GM18511 (cell line): Measurements from ENCODE around the gene DOK3.

Experiments
- ATAC-seq: cut with Tn5 transposase; IDR thresholded peaks from one replicate; pipeline ENCODE4 v1.9.1; 2021; ENCODE audit warnings: mild to moderate bottlenecking, moderate library complexity; ENCODE audit not compliant: unreplicated experiment

The DOK3 gene

GRCh38 chr5:177514541-177514940 lies 4.9 kb upstream of the DOK3 start:
- ATAC-seq, result no peak

- ATAC-seq, result no peak
Measured at GRCh38 chr5:177513500-177513899, 3.9 kb upstream of the DOK3 start.

DNA sequence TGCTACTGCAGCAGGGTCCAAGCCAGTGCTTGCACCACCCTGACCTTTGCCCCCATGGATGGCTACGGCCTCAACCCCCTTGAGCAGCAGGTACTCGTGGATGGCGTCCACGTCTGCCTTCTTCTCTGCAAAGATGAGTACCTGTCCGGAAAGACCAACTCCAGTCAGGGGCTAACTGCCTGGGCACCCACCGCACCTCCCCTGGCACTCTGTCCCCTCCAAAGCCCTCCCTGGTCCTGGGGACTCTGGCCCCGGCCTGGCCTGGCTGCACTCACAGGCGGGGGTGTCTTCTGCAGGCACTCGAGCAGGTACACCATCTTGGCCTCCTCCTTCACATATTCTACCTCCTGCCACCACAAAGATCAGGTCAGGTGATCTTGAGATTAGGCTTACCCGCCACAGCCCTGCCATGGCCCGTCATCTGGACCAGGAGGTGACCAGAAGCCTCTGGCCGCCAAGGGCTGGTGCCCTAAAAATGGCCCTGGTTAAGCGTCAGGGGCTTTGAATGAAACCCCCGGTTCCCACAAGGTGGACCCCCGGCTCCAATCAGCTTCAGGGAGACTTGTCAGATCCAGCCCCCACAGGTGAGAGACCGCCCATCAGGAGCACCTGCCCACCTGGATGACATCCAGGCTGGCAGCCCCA lies 3.2 kb upstream of the DOK3 start:
- ATAC-seq, result no peak

- no peak for ATAC-seq
Measured at GRCh38 chr5:177511796-177512675, 2.4 kb upstream of the DOK3 start.

DNA sequence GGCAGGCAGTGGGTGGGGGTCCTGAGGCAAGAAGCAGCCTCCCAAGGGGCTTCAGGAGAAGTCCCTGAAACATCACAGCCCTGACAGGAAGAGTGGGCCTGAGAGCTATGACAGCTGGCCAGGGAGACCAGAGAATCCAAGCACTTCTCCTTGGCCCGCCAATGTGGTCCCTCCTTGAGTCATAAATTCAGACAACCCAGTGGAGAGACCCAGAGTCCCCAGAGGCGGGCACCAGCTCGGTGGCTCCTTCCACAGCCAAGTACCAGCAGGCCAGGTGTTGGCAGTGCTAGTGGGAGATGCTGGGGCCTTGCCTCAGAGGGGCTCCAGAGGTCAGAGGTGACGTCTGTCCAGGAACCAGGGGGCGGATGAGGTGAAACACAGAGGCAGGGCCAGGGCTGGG lies 1.6 kb upstream of the DOK3 start:
- ATAC-seq, result no peak

DNA sequence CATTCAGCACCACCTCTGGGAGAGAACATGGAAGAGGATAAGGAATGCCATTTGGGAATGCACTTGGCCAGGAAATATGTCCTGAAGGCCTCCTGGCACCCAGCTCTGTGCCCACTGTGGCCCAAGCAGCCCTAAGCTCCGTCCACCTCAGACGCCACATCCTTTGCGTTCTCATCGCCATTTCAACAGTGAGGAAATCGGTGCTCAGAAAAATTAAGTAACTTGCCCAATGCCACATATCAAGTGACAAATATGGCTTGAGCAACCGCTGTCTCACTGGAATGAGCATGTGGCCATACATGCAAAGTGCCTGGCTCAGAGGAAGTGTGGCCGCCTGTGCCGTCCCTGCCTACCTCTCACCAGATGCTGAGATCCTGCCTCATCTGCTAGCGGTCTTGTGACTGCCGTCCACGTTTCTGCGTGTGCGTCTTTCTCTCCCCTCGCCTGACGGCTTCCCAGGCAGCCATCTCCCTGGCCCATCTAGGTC lies 984 bp upstream of the DOK3 start:
- ATAC-seq, result peak; percentile 45

- peak; percentile 56 for ATAC-seq
Measured at GRCh38 chr5:177509991-177510566, 453 bp upstream of the DOK3 start.

DNA sequence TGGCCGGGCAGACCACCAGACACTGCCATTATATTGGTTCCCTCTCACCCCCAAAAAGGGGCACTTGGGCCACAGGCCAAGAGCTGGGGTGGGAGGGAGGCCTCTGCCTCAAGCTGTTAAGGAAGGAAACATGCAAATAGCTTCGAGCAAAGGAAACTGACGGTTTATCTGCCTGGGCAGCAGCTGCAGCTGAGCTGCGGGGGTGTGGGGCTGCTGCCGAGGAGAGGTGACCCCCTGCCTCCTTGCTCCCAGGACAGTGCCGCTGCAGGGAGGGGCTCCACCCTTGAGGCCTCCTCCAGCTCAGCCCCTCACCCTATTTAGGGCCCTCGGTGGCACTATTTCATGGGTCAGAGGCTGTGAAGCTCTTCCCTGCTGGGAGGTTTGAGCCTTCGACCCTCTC lies 789 bp downstream of the DOK3 start:
- ATAC-seq, result peak; percentile 36

GRCh38 chr5:177508221-177508611 lies 1.4 kb downstream of the DOK3 start:
- no peak for ATAC-seq

GRCh38 chr5:177507596-177508220 lies 1.9 kb downstream of the DOK3 start:
- ATAC-seq, result no peak

- ATAC-seq, result no peak
Measured at GRCh38 chr5:177507165-177507564, 2.5 kb downstream of the DOK3 start.

DNA sequence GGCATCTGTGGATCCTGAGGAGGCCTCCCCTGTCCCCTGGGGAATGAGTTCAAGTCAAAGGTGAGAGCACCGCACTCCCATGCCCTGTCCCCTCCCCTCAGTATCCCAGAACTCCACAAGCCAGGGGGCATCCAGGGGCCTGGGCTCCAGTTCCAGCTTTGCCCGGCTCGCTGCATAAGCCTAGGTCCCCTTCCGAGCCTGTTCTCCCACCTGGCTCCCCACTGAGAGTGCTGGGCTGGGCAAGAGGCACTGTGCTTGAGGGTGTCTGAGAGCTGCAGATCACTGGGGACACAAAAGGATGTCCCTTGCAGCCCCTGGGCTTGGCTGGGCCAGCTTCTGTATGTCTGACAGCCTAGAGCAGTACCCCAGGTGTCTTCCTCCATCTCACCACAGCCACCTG lies 4.6 kb downstream of the DOK3 start:
- no peak for ATAC-seq

- no peak for ATAC-seq
Measured at GRCh38 chr5:177504086-177505056, 5.3 kb downstream of the DOK3 start.

GRCh38 chr5:177503351-177504085 lies 6.1 kb downstream of the DOK3 start:
- no peak for ATAC-seq

DNA sequence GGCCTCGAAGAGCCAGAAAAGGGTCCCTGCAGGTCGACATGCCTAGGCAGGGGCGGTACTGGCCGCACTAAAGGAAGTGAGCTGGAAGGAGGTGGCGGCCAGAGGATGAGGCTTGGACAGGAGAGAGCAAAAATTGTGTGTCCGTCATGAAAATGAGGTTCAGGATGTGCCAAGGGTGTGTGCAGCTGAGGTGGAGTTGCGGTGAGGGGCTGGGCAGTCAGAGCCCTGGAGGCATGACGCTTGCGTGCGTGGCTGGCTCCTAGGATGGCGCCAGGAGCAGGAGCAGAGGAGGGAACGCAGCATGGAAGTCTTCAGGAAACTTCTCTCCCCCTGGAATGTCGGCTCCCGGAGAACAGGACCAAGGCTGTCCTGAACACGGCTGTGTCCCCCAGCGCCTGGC lies 6.7 kb downstream of the DOK3 start:
- no peak for ATAC-seq

GRCh38 chr5:177501874-177502678 lies 7.5 kb downstream of the DOK3 start:
- peak; percentile 38 for ATAC-seq

DNA sequence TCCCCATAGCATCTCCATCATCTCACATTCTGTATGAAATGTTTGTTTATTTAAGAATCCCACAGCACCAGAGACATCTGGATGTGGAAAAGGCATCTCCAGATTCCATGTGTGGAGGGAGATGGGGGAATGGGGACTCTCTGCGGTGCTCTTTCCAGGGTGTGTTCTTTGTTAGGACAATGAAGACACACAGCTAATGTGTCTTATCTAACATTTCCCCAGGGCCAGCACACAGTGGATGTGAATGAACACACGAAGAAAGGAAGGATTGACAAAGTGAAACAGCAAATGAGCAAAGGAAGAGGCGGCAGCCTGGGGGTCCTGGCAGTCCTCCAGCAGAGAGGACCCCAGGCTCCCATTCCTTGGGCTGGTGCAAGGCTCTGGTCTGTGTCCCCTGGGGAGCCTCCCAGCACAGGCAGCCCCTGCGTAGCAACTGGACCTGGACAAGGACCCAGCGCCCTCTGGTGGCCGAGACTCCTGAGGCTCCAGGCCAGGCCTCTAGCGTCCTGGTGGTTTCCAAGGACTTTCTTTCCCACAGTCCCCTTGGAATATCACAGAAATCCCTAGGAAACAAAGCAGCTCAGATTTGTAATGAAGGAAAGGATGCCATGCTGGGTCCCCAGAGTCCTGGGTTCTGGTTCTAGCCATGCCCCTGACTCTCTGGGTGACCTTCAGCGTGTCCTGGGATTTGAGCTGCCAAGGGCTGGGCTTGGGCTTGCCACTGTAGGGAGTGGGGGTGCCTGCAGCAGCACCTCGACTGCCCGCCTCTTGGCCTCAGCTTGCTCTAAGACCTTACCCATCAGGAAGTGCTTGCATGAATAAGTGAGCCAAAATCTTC lies 8.7 kb downstream of the DOK3 start:
- peak; percentile 28 for ATAC-seq

DNA sequence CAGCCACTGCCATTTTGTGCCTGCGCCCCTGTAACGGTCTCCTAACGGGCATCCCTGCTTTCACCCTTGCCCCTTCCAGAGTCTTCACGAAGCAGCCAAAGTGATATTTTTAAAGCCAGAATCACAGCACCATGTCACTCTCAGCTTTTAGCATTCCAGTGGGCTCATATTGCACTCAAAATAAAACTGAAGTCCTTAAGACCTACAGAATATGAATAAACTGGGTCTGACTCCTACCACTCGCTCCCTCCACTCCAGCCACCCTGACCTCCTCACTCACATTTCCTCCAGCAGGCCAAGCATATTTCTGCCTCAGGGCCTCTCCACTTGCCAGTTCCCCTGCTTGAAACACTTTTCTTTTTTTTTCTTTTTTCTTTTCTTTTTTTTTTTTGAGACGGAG lies 9.8 kb downstream of the DOK3 start:
- no peak for ATAC-seq
